Raji (cell line): Measurements from ENCODE around the gene ZNF473.

Experiments used
- POLR2A ChIP-seq: IDR thresholded peaks from 2 replicates; pipeline ENCODE4 v1.6.1; 2011; ENCODE audit warnings: low read depth, low read length, control low read depth; ENCODE audit not compliant: insufficient read depth

ZNF473 gene

GRCh38 chr19:50025794-50026549 lies at the start of gene ZNF473:
ZNF473 (plus strand) TSS chr19:50026005; CDS start chr19:50031083, 5,078 bp downstream.
- TF ChIP-seq POLR2A, result peak; percentile 92

- no peak for TF ChIP-seq POLR2A
Observed at GRCh38 chr19:49976496-49976895, 49.3 kb upstream of the ZNF473 start.

- no peak for TF ChIP-seq POLR2A
Observed at GRCh38 chr19:49977076-49977475, 48.7 kb upstream of the ZNF473 start.

- TF ChIP-seq POLR2A, result no peak
Observed at GRCh38 chr19:49977881-49978280, 47.9 kb upstream of the ZNF473 start.

GRCh38 chr19:49978324-49978723 lies 47.5 kb upstream of the ZNF473 start:
- no peak for TF ChIP-seq POLR2A

- no peak for TF ChIP-seq POLR2A
Observed at GRCh38 chr19:49981603-49982593, 43.9 kb upstream of the ZNF473 start.

- TF ChIP-seq POLR2A, result no peak
Observed at GRCh38 chr19:49983645-49984229, 42.1 kb upstream of the ZNF473 start.

- TF ChIP-seq POLR2A, result no peak
Observed at GRCh38 chr19:49984491-49984890, 41.3 kb upstream of the ZNF473 start.

- TF ChIP-seq POLR2A, result no peak
Observed at GRCh38 chr19:49985871-49986270, 39.9 kb upstream of the ZNF473 start.

- no peak for TF ChIP-seq POLR2A
Observed at GRCh38 chr19:49986354-49986753, 39.5 kb upstream of the ZNF473 start.

- no peak for TF ChIP-seq POLR2A
Observed at GRCh38 chr19:49987159-49987698, 38.6 kb upstream of the ZNF473 start.

- TF ChIP-seq POLR2A, result no peak
Observed at GRCh38 chr19:49988007-49988406, 37.8 kb upstream of the ZNF473 start.

GRCh38 chr19:49988433-49988832 lies 37.4 kb upstream of the ZNF473 start:
- TF ChIP-seq POLR2A, result no peak

- no peak for TF ChIP-seq POLR2A
Observed at GRCh38 chr19:49997709-49998108, 28.1 kb upstream of the ZNF473 start.

- TF ChIP-seq POLR2A, result no peak
Observed at GRCh38 chr19:49999371-50000010, 26.3 kb upstream of the ZNF473 start.
